ENCODE results near the gene GRK7.
"Not testable (repeated sequence)": the region's sequence is repeated elsewhere in the genome, so short reads cannot be mapped to it uniquely, and the experiment has no call there.

DNA sequence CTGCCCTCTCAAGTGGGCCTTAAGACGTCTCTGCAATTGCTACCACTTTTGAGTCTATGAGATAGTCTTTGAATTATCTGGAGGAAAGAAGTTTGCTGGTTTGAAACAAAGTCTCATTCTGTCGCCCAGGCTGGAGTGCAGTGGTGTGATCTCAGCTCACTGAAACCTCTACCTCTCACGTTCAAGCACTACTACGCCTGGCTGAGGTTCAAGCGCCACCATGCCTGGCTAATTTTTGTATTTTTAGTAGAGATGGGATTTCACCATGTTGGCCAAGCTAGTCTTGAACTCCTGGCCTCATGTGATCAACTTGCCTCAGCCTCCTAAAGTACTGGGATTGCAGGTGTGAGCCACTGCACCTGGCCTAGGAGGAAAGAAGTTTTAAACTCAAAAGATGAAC, 25.5 kb downstream of the GRK7 start:
- TF ChIP-seq, protein P1, sequence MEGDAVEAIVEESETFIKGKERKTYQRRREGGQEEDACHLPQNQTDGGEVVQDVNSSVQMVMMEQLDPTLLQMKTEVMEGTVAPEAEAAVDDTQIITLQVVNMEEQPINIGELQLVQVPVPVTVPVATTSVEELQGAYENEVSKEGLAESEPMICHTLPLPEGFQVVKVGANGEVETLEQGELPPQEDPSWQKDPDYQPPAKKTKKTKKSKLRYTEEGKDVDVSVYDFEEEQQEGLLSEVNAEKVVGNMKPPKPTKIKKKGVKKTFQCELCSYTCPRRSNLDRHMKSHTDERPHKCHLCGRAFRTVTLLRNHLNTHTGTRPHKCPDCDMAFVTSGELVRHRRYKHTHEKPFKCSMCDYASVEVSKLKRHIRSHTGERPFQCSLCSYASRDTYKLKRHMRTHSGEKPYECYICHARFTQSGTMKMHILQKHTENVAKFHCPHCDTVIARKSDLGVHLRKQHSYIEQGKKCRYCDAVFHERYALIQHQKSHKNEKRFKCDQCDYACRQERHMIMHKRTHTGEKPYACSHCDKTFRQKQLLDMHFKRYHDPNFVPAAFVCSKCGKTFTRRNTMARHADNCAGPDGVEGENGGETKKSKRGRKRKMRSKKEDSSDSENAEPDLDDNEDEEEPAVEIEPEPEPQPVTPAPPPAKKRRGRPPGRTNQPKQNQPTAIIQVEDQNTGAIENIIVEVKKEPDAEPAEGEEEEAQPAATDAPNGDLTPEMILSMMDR (IDR thresholded peaks at IDR 0.05), result not testable (repeated sequence)
- not testable (repeated sequence) for TF ChIP-seq EZH2 (IDR thresholded peaks at IDR 0.05; ENCODE audit: borderline replicate concordance, insufficient read depth, low read depth, low read length, poor library complexity, severe bottlenecking)

Data from B cell (primary cell).